ENCODE measurements around the gene VKORC1L1. TPM values are rescaled to one million over a fixed set of nuclear protein-coding genes. Genes with fewer than 3 reads are reported as not detected.
"Not testable (repeated sequence)": the region's sequence is repeated elsewhere in the genome, so short reads cannot be mapped to it uniquely, and the experiment has no call there.

The VKORC1L1 gene
- total and polyA plus RNA-seq, 10 of the 15 experiments (the other 5 are each of a cell fraction or from before 2014, with no cell fraction given), result 3.3 to 18.8 (median 12.5) TPM

DNA sequence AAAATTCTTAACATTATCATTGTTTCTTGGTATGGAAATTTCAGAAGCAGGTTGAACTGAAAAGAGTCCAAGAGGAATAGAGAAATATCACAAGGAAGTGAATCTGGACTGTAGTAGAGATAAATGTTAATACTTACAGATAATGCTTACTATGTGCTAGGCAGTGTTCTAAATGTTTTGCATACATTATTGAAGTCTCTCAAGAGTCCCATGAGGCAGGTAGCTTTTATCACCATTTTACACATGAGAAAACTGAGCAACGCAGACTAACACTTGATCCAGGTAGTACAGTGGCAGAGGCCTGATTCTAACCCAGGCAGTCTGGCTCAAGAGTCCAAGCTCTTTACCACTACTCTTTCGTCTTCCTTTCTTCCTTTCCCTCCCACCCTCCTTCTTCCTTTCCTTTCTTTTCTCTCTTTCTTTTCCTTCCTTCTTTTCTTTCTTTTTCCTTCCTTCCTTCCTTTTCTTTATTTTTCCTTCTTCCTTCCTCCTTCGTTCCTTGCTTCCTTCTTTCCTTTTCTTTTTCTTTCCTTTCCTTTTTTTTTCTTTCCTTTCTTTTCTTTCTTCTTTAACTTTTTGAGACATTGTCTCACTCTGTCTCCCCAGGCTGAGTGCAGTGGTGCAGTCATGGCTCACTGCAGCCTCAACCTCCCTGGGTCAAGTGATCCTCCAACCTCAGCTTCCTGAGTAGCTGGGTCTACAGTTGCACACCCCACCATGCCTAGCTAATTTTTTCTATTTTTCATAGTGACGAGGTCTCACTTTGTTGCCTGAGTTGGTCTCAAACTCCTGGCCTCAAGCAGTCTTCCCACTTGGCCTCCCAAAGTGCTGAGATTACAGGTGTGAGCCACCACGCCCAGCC lies 6.6 kb downstream of the VKORC1L1 start:
- in situ Hi-C loops (cut with MboI); H3K4me2 ChIP-seq (ENCODE audit: control insufficient read depth, insufficient read depth): not testable (repeated sequence)
- intact Hi-C loops (cut with micrococcal nuclease; ENCODE audit: unreplicated experiment), result loop anchor here (10.0 kb wide), 1 partner anchor 105 kb away; the partner anchor contains the start of gene GUSB

GRCh38 chr7:65880242-65880641 lies 7.4 kb downstream of the VKORC1L1 start:
- H3K9ac ChIP-seq (ENCODE audit: control insufficient read depth, insufficient read depth, low read length); H3K4me1 ChIP-seq (ENCODE audit: control insufficient read depth, insufficient read depth, low read length); in situ Hi-C loops (cut with MboI); intact Hi-C loops (cut with micrococcal nuclease; ENCODE audit: unreplicated experiment); FAIRE-seq; RAD21 ChIA-PET (ENCODE audit: unreplicated experiment); BruUV-seq (replicated peaks); H3K27me3 ChIP-seq (replicated peaks in 1 of 2; ENCODE audit: control insufficient read depth in 2 of 2, insufficient read depth in 2 of 2, low read length in 1 of 2); H3K4me3 ChIP-seq; H4K20me1 ChIP-seq (ENCODE audit: control insufficient read depth, insufficient read depth); H3K27ac ChIP-seq (ENCODE audit: control insufficient read depth, insufficient read depth); CTCF ChIA-PET; H2AFZ ChIP-seq (ENCODE audit: control insufficient read depth, low read depth, low read length); ATAC-seq; H3K4me2 ChIP-seq (ENCODE audit: control insufficient read depth, insufficient read depth); H3K9me3 ChIP-seq (replicated peaks; ENCODE audit: control insufficient read depth, insufficient read depth, low read length); DNase-seq (ENCODE audit: low read depth, low spot score); SMC1A ChIA-PET (ENCODE audit: uncharacterized antibody, unreplicated experiment); H3K36me3 ChIP-seq (ENCODE audit: control insufficient read depth in 2 of 2, insufficient read depth in 2 of 2, low read length in 1 of 2): not testable (repeated sequence)
- peaks cover 19% of the 10 kb centered on the region for H3K79me2 ChIP-seq (ENCODE audit: control insufficient read depth, insufficient read depth, low read length)
- POLR2A ChIA-PET, result interaction anchor here (0.8 kb wide), 1 partner anchor 29 kb away, joined by 3 read pairs; no protein-coding TSS in a partner anchor
- WGBS (ENCODE audit: insufficient coverage, insufficient replicate concordance, low lambda C conversion rate, missing lambda C conversion rate), result 52% methylated on average over 5 of the region's 5 CpGs

More for the DNA sequence above, 6.6 kb downstream of the VKORC1L1 start:
- peaks cover 20% of the 10 kb centered on the region for H3K79me2 ChIP-seq (ENCODE audit: control insufficient read depth, insufficient read depth, low read length)
- CTCF ChIA-PET; H2AFZ ChIP-seq (ENCODE audit: control insufficient read depth, low read depth, low read length); SMC1A ChIA-PET (ENCODE audit: uncharacterized antibody, unreplicated experiment); DNase-seq (ENCODE audit: low read depth, low spot score); H3K4me1 ChIP-seq (ENCODE audit: control insufficient read depth, insufficient read depth, low read length); FAIRE-seq; H3K9ac ChIP-seq (ENCODE audit: control insufficient read depth, insufficient read depth, low read length); H3K27me3 ChIP-seq (replicated peaks in 1 of 2; ENCODE audit: control insufficient read depth in 2 of 2, insufficient read depth in 2 of 2, low read length in 1 of 2); H3K36me3 ChIP-seq (ENCODE audit: control insufficient read depth in 2 of 2, insufficient read depth in 2 of 2, low read length in 1 of 2); H4K20me1 ChIP-seq (ENCODE audit: control insufficient read depth, insufficient read depth); BruUV-seq (replicated peaks); H3K4me3 ChIP-seq; POLR2A ChIA-PET; H3K27ac ChIP-seq (ENCODE audit: control insufficient read depth, insufficient read depth); H3K9me3 ChIP-seq (replicated peaks; ENCODE audit: control insufficient read depth, insufficient read depth, low read length); RAD21 ChIA-PET (ENCODE audit: unreplicated experiment): not testable (repeated sequence)
- 13% methylated on average over 5 of the region's 5 CpGs for whole genome bisulfite sequencing (ENCODE audit: insufficient coverage, insufficient replicate concordance, low lambda C conversion rate, missing lambda C conversion rate)
- TF ChIP-seq IKZF2 (IDR thresholded peaks at IDR 0.05) (peak in 1 of 2 experiments; percentile 30; a peak in 1 of 4 replicates), HDGF (IDR thresholded peaks at IDR 0.05) (0 out of 2 replicates have a peak, but pooled peaks have one; percentile 39), MTA2 (IDR thresholded peaks at IDR 0.05; ENCODE audit: low read depth) (0 out of 2 replicates have a peak, but pooled peaks have one; percentile 20)
- peak; percentile 61 for ATAC-seq

GRCh38 chr7:65884983-65885382 lies 12.1 kb downstream of the VKORC1L1 start:
- FAIRE-seq; H3K27me3 ChIP-seq (replicated peaks in 1 of 2; ENCODE audit: control insufficient read depth in 2 of 2, insufficient read depth in 2 of 2, low read length in 1 of 2); H3K27ac ChIP-seq (ENCODE audit: control insufficient read depth, insufficient read depth); H3K4me1 ChIP-seq (ENCODE audit: control insufficient read depth, insufficient read depth, low read length); H4K20me1 ChIP-seq (ENCODE audit: control insufficient read depth, insufficient read depth); ATAC-seq; POLR2A ChIA-PET; CTCF ChIA-PET; H3K9ac ChIP-seq (ENCODE audit: control insufficient read depth, insufficient read depth, low read length); H3K4me3 ChIP-seq; H3K9me3 ChIP-seq (replicated peaks; ENCODE audit: control insufficient read depth, insufficient read depth, low read length); H3K4me2 ChIP-seq (ENCODE audit: control insufficient read depth, insufficient read depth); H2AFZ ChIP-seq (ENCODE audit: control insufficient read depth, low read depth, low read length); BruUV-seq (replicated peaks); RAD21 ChIA-PET (ENCODE audit: unreplicated experiment); in situ Hi-C loops (cut with MboI); DNase-seq (ENCODE audit: low read depth, low spot score); intact Hi-C loops (cut with micrococcal nuclease; ENCODE audit: unreplicated experiment); H3K36me3 ChIP-seq (ENCODE audit: control insufficient read depth in 2 of 2, insufficient read depth in 2 of 2, low read length in 1 of 2): not testable (repeated sequence)
- H3K79me2 ChIP-seq (ENCODE audit: control insufficient read depth, insufficient read depth, low read length), result peaks cover 11% of the 10 kb centered on the region
- SMC1A ChIA-PET (ENCODE audit: uncharacterized antibody, unreplicated experiment), result interaction anchor here (0.6 kb wide), 1 partner anchor 90 kb away, joined by 3 read pairs; no protein-coding TSS in a partner anchor
